HUES6 (cell line): ENCODE data around the gene ECT2L.
"Not testable (repeated sequence)": the region's sequence is repeated elsewhere in the genome, so short reads cannot be mapped to it uniquely, and the experiment has no call there.

Experiments
- H3K27ac ChIP-seq: 2 replicates; pipeline ENCODE4 v1.7.0; 2013; ENCODE audit warnings: low read depth, mild to moderate bottlenecking, low read length, inconsistent platforms
- H3K27me3 ChIP-seq: 2 replicates; pipeline ENCODE4 v1.6.1; 2013; ENCODE audit warnings: low read length; ENCODE audit not compliant: control insufficient read depth, insufficient read depth
- H3K36me3 ChIP-seq: 2 replicates; pipeline ENCODE4 v1.6.1; 2013; ENCODE audit warnings: low read length; ENCODE audit not compliant: control insufficient read depth, insufficient read depth
- H3K4me1 ChIP-seq: 2 replicates; pipeline ENCODE4 v1.6.1; 2013; ENCODE audit warnings: low read length; ENCODE audit not compliant: control insufficient read depth, insufficient read depth
- H3K4me3 ChIP-seq: 2 replicates; pipeline ENCODE4 v1.5.1; 2013; ENCODE audit warnings: low read depth, low read length
- H3K9ac ChIP-seq: one replicate; pipeline ENCODE4 v1.6.1; 2013; ENCODE audit warnings: mild to moderate bottlenecking, low read length
- H3K9me3 ChIP-seq: 2 replicates; pipeline ENCODE4 v1.6.1; 2013; ENCODE audit warnings: low read depth, low read length; ENCODE audit not compliant: control insufficient read depth, insufficient read depth

The ECT2L gene

GRCh38 chr6:138907167-138907566 lies 111.3 kb downstream of the ECT2L start:
- Histone ChIP-seq H3K9me3 (no peaks in the 10 kb centered on the region), H3K36me3 (peaks cover 94% of the 10 kb centered on the region), H3K9ac (no peak overlapping the region), H3K4me3 (no peak overlapping the region), H3K4me1 (no peaks in the 10 kb centered on the region), H3K27ac (no peak overlapping the region), H3K27me3 (no peaks in the 10 kb centered on the region)

GRCh38 chr6:138909511-138909910 lies 113.6 kb downstream of the ECT2L start:
- no peaks in the 10 kb centered on the region for H3K27me3 ChIP-seq
- H3K9ac ChIP-seq = no peak overlapping the region
- no peak overlapping the region for H3K27ac ChIP-seq
- no peak overlapping the region for H3K4me3 ChIP-seq
- H3K36me3 ChIP-seq = peaks cover 94% of the 10 kb centered on the region
- H3K4me1 ChIP-seq = no peaks in the 10 kb centered on the region
- H3K9me3 ChIP-seq = no peaks in the 10 kb centered on the region

DNA sequence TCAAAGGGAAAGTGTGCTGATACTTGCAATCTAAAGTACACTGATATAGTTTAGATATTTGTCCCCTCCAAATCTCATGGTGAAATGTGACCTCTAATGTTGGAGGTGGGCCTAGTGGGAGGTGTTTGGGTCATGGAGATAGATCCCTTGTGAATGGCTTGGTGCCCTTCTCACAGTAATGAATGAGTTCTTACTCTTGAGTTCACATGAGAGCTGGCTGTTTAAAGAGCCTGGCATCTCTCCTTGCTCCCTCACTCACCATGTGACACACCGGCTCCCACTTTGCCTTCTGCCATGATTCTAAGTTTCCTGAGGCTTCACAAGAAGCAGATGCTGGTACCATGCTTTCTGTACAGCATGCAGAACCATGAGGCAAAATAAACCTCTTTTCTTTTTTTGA lies 114.1 kb downstream of the ECT2L start:
- no peak overlapping the region for H3K9ac ChIP-seq
- no peak overlapping the region for H3K27ac ChIP-seq
- H3K27me3 ChIP-seq = no peaks in the 10 kb centered on the region
- H3K4me3 ChIP-seq = no peak overlapping the region
- no peaks in the 10 kb centered on the region for H3K4me1 ChIP-seq
- H3K9me3 ChIP-seq = no peaks in the 10 kb centered on the region
- peaks cover 94% of the 10 kb centered on the region for H3K36me3 ChIP-seq

- H3K27ac ChIP-seq = no peak overlapping the region
- no peaks in the 10 kb centered on the region for H3K27me3 ChIP-seq
- no peaks in the 10 kb centered on the region for H3K4me1 ChIP-seq
- H3K36me3 ChIP-seq = peaks cover 94% of the 10 kb centered on the region
- H3K4me3 ChIP-seq = no peak overlapping the region
- no peak overlapping the region for H3K9ac ChIP-seq
- H3K9me3 ChIP-seq = no peaks in the 10 kb centered on the region
Measured at GRCh38 chr6:138912308-138912707, 116.4 kb downstream of the ECT2L start.

- no peaks in the 10 kb centered on the region for H3K27me3 ChIP-seq
- peaks cover 90% of the 10 kb centered on the region for H3K36me3 ChIP-seq
- H3K9ac ChIP-seq = no peak overlapping the region
- H3K4me1 ChIP-seq = no peaks in the 10 kb centered on the region
- H3K9me3 ChIP-seq = no peaks in the 10 kb centered on the region
- H3K4me3 ChIP-seq = no peak overlapping the region
- H3K27ac ChIP-seq = no peak overlapping the region
Measured at GRCh38 chr6:138914701-138915100, 118.8 kb downstream of the ECT2L start.

DNA sequence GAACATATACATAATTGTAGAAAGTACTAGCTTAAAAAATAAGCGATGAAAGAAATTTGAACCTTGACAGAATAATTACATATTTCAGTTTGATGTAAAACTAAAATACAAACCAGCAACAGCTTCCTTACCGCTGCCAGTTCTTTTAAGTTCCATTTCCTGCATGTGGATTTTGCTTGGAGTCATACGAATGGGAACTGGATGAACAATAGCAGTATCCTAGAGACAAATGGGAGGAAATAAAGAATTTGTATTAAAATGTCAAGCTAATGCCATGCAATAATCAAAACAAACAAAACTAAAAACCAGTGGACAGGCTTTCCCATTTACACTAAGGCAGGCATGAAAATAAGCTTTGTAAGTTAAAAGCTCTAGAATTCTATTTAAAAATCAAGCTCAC lies 125.0 kb downstream of the ECT2L start:
- Histone ChIP-seq H3K27me3 (no peaks in the 10 kb centered on the region), H3K9me3 (no peaks in the 10 kb centered on the region), H3K36me3 (peaks cover 42% of the 10 kb centered on the region), H3K9ac (no peak overlapping the region), H3K4me3 (no peak overlapping the region), H3K27ac (no peak overlapping the region), H3K4me1 (no peaks in the 10 kb centered on the region)

DNA sequence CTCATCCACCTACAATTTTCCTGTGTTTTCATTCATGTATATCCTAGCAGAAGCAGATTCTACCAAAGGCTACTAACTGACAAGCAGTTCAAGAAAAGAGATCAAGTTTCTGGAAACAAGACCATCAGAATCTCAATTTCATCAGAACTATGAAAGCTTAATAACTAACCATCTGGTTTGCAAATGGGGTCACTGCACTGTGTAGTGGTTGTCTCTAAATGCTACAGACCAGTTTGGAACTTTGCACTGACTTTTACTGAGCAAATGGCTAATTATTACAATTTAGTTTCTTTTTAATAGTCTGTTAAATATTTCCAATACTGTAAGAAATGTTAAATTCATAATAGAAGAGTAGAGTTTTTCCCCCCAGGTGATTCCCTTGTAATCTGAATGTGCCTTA lies 127.7 kb downstream of the ECT2L start:
- Histone ChIP-seq H3K4me1 (no peaks in the 10 kb centered on the region), H3K9ac (no peak overlapping the region), H3K4me3 (no peak overlapping the region), H3K27me3 (no peaks in the 10 kb centered on the region), H3K27ac (no peak overlapping the region), H3K9me3 (no peaks in the 10 kb centered on the region), H3K36me3 (peaks cover 35% of the 10 kb centered on the region)

- no peaks in the 10 kb centered on the region for H3K9me3 ChIP-seq
- H3K4me3 ChIP-seq = no peak overlapping the region
- no peaks in the 10 kb centered on the region for H3K27me3 ChIP-seq
- no peaks in the 10 kb centered on the region for H3K4me1 ChIP-seq
- no peak overlapping the region for H3K27ac ChIP-seq
- peaks cover 33% of the 10 kb centered on the region for H3K36me3 ChIP-seq
- H3K9ac ChIP-seq = no peak overlapping the region
Measured at GRCh38 chr6:138925806-138926205, 129.9 kb downstream of the ECT2L start.

- Histone ChIP-seq H3K4me1 (no peaks in the 10 kb centered on the region), H3K4me3 (no peak overlapping the region), H3K36me3 (peaks cover 29% of the 10 kb centered on the region), H3K27ac (no peak overlapping the region), H3K9ac (no peak overlapping the region), H3K9me3 (no peaks in the 10 kb centered on the region), H3K27me3 (no peaks in the 10 kb centered on the region)
Measured at GRCh38 chr6:138926579-138926978, 130.7 kb downstream of the ECT2L start.

- Histone ChIP-seq H3K36me3 (peaks cover 46% of the 10 kb centered on the region), H3K27me3 (no peaks in the 10 kb centered on the region), H3K27ac (no peak overlapping the region), H3K9ac (no peak overlapping the region), H3K4me1 (no peaks in the 10 kb centered on the region), H3K4me3 (no peak overlapping the region), H3K9me3 (peaks cover under 1% of the 10 kb centered on the region; the same call in 1 of the 2 replicates)
Measured at GRCh38 chr6:138931660-138932059, 135.8 kb downstream of the ECT2L start.

GRCh38 chr6:138936873-138937272 lies 141.0 kb downstream of the ECT2L start:
- not testable (repeated sequence) for H3K9ac ChIP-seq, H3K4me3 ChIP-seq, H3K4me1 ChIP-seq, H3K27me3 ChIP-seq, H3K27ac ChIP-seq
- H3K36me3 ChIP-seq = peaks cover 64% of the 10 kb centered on the region
- H3K9me3 ChIP-seq = peaks cover 13% of the 10 kb centered on the region

DNA sequence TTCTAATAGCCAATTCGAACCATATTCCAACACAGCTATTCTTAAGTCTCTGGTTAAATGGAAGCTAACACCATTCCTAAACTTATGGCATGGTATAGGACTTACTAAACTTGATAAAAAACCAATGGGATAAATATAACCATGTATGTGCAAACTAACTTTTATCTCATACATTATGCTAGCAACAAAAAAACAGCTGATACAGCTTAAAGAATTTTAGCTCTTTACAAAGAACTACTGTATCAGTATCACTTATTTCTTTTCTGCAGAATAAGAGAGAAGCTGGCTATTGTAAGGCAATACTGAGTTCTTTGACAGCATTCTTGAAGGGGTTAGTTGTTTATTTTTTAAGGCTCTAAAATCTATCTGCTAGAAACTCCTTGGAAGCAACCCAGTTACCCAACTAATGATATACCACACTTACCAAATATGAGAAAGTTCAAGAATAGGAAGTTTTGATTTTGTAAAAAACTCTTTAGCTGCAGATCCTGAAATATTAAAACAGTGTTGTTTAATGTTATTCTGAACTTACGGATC lies 147.3 kb downstream of the ECT2L start:
- Histone ChIP-seq H3K27me3 (no peaks in the 10 kb centered on the region), H3K27ac (no peak overlapping the region), H3K4me1 (no peaks in the 10 kb centered on the region), H3K9me3 (peaks cover 3% of the 10 kb centered on the region; the same call in 1 of the 2 replicates), H3K36me3 (peaks cover 65% of the 10 kb centered on the region), H3K4me3 (no peak overlapping the region), H3K9ac (no peak overlapping the region)
